Measurements from ENCODE around the gene CHIA.

DNA sequence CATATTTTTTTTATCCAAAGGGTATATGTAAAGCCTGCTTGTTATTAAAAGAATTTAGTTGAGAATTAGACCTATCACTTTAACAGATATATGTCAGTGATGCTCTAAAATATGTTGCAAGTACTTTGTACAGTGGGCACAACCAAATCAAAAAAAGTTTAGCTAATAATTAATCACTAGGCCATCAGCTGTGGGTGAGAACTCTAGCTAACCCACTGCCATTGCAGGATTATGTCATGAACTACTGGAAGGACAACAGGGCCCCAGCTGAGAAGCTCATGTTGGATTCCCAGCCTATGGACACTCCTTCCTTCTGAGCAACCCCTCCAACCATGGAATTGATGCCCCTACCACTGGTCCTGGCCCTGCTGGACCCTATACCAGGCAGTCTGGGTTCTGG, 6.8 kb upstream of the CHIA start:
- TF ChIP-seq ZNF274 (IDR thresholded peaks at IDR 0.05; ENCODE audit: low read depth, low read length) (no peak), YY1 (IDR thresholded peaks at IDR 0.05; ENCODE audit: insufficient read depth, insufficient read length) (no peak), SUZ12 (IDR thresholded peaks at IDR 0.05; ENCODE audit: extremely low read depth, insufficient read depth, insufficient read length) (no peak)
